HG02981 (cell line): Measurements from ENCODE around the gene POLR1A.

Experiments
- ATAC-seq: cut with Tn5 transposase; IDR thresholded peaks from one replicate; pipeline ENCODE4 v1.9.1; 2021; ENCODE audit warnings: mild to moderate bottlenecking, moderate library complexity; ENCODE audit not compliant: unreplicated experiment

The POLR1A gene

GRCh38 chr2:86105252-86105968 is at the start of gene POLR1A:
POLR1A (minus strand) TSS chr2:86105886; CDS start chr2:86105776, 110 bp downstream.
- peak; percentile 62 for ATAC-seq

- no peak for ATAC-seq
Observed at GRCh38 chr2:86150502-86150901, 44.8 kb upstream of the POLR1A start.

- no peak for ATAC-seq
Observed at GRCh38 chr2:86147793-86148192, 42.1 kb upstream of the POLR1A start.

- ATAC-seq: no peak
Observed at GRCh38 chr2:86143926-86144685, 38.4 kb upstream of the POLR1A start.

- no peak for ATAC-seq
Observed at GRCh38 chr2:86143307-86143706, 37.6 kb upstream of the POLR1A start.

GRCh38 chr2:86142436-86143257 is 37.0 kb upstream of the POLR1A start:
- ATAC-seq: no peak

- no peak for ATAC-seq
Observed at GRCh38 chr2:86140969-86141392, 35.3 kb upstream of the POLR1A start.

- ATAC-seq: no peak
Observed at GRCh38 chr2:86139981-86140380, 34.3 kb upstream of the POLR1A start.

- ATAC-seq: no peak
Observed at GRCh38 chr2:86138736-86139625, 33.3 kb upstream of the POLR1A start.

- ATAC-seq: no peak
Observed at GRCh38 chr2:86136141-86136540, 30.5 kb upstream of the POLR1A start.

- no peak for ATAC-seq
Observed at GRCh38 chr2:86135653-86136052, 30.0 kb upstream of the POLR1A start.

- no peak for ATAC-seq
Observed at GRCh38 chr2:86134709-86135108, 29.0 kb upstream of the POLR1A start.

GRCh38 chr2:86124683-86125082 is 19.0 kb upstream of the POLR1A start:
- no peak for ATAC-seq

GRCh38 chr2:86123328-86123925 is 17.7 kb upstream of the POLR1A start:
- no peak for ATAC-seq

GRCh38 chr2:86118130-86118529 is 12.4 kb upstream of the POLR1A start:
- no peak for ATAC-seq

GRCh38 chr2:86107031-86107430 is 1.3 kb upstream of the POLR1A start:
- no peak for ATAC-seq

GRCh38 chr2:86105969-86106945 is 571 bp upstream of the POLR1A start, which contains the start of gene PTCD3:
PTCD3 (plus strand) TSS chr2:86106235; CDS start chr2:86106248, 13 bp downstream.
- ATAC-seq: peak; percentile 91

- ATAC-seq: no peak
Observed at GRCh38 chr2:86102157-86102556, 3.5 kb downstream of the POLR1A start.

- ATAC-seq: no peak
Observed at GRCh38 chr2:86097913-86098312, 7.8 kb downstream of the POLR1A start.
